HUDEP-2 (cell line): Measurements from ENCODE around the gene VAPB.

Experiments
- DNase-seq, 76 experiments: peaks; one replicate each; lab custom pipeline; 2025; ENCODE audit not compliant: unreplicated experiment in 76 of 76; lab: John Stamatoyannopoulos, UW

The VAPB gene

DNA sequence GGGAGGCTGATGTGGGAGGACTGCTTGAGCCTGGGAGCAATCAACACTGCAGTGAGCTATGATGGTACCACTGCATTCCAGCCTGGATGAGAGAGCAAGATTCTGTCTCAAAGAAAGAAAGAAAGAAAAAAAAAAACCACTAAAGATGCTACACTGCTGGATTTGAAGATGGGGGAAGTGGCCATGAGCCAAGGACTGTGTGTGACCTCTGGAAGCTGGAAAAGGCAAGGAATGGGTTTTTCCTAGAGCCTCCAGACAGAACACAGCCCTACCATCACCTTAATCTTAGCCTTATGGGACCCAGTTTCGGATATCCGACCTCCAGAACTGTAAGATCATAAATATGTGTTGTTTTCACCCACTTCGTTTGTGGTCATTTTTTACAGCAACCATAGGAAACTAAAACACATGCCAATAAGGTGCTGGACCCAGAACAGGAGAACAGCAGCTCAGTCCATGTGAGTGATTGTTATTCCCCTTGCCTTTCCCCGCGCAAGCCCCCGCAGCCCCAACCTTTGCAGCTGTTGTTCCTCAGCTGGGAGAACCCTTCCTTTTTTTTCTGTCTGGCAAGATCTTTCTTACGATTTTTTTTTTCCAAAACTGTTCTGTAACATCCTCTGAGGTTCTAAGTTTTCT lies 11.1 kb upstream of the VAPB start:
- no peak for DNase-seq

GRCh38 chr20:58378704-58379103 lies 10.3 kb upstream of the VAPB start:
- DNase-seq = no peak

GRCh38 chr20:58381627-58382026 lies 7.4 kb upstream of the VAPB start:
- no peak for DNase-seq

DNA sequence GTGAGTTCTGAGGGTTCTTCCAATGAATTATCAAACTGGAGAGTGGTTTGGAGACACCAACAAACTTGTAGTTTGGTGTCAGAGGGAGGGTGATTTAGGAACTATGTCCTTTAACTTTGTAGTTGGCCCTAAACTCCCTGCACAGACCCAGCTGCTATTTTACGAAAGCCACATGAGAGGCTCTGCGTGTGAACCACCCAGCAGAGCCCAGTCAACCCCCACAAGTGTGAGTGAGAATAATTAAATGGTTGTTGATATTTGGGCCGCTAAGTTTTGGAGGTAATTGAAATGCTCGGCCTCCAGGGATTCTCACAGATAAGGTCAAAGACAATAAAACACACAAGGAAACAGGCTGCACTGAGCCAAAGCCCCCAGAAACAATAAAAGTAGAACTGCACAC lies 6.9 kb upstream of the VAPB start:
- DNase-seq = no peak

- DNase-seq = no peak
These were observed 4.2 kb upstream of the VAPB start for GRCh38 chr20:58384821-58385220.

DNA sequence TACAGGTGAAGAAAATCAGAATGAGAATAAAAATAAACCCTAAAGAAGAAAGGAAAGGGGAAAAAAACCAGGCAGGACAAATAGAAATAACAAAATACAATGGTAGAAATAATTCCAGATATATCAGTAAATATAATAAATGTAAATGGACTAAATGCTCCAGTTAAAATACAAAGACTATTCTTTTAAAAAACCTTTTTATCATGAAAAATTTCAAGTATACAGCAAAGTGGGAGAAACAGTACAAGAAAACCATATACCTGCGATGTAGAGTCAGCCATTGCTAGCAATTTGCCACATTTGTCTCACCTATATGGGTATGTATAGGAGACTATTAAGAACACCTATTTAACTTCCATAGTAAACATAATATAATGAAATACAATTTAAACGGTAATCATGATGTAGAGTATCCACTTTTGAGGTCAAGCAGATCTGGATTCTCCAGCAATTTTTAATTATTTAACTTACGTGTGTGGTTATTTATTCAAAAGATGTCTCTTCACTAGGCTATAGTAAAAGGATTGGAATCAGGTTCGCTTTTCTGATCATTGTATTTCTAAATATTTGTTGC lies 914 bp upstream of the VAPB start:
- no peak for DNase-seq

DNA sequence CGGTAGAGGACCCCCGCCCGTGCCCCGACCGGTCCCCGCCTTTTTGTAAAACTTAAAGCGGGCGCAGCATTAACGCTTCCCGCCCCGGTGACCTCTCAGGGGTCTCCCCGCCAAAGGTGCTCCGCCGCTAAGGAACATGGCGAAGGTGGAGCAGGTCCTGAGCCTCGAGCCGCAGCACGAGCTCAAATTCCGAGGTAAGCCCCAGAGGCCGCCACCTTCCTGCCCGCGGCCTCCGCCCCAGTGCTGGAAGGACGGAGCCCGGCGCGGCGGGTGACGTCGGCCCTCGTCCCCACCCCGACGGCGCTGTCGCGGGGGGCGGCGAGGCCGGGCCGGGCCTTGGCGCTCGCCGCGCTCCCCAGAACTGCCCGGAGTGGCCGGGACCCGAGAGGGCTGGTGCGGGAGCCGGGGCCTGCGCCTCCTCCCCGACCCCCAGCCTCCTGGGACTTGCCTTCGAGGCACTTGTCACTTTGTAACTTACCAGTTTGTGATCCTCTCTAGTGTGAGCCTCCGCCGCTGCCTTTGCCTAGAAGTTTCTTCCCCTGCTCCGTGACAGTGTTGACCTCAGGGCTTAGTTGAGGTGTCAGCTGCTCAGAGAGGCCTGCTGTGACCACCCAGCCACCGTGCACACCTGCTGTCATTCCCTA lies 417 bp downstream of the VAPB start:
- peak in 23 of 76 experiments; percentile 8 to 69 (median 37) for DNase-seq

DNA sequence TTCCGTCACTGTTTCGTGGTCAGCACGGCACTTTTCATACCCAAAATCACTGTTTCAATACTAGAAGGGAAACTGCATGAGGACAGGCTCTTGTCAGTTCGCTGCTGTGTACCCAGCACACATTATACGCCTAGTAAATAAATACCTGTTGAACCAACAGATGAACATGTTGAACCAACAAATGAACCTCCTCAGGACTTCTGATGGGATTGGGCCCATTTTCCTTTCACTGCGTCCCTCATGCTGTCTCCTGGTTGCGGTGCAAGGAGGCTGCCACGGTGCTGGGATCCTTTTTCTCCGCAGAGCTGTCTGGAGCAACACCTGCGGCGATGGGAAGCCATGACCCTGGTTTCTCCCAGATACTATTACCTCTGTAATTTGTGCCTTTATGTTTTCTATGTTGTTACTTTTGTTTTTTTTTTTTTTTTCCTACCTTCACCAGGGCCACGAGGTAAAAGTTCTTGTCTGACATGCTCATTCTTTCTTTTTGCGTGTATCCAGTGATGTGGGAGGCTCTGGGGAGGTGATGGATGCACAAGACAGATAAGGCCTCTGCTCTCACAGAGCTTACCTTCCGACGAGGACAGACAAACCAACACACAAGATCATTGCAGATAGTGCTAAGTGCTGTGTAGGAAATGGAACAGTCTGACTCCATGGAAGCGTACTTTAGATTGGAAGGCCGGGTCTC lies 1.1 kb downstream of the VAPB start:
- DNase-seq = peak in 68 of 76 experiments; percentile 4 to 81 (median 44)

DNA sequence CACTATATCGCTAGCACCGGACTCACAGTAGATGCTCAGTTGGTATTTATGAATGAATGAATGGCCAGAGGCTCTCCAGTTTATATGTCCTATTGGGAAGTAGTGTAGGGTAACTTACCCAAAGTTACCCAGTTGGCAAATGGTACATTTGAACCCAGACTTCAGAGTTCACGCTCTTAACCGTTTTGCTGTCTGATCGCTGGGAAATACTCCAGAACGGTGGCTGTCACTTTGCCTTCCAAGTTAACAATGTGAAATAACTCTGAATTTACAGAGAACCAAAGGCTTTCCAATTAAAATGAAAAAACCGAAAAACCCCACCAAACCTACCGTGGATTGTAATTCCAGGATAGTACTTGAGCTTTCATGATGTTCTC lies 1.6 kb downstream of the VAPB start:
- no peak for DNase-seq

DNA sequence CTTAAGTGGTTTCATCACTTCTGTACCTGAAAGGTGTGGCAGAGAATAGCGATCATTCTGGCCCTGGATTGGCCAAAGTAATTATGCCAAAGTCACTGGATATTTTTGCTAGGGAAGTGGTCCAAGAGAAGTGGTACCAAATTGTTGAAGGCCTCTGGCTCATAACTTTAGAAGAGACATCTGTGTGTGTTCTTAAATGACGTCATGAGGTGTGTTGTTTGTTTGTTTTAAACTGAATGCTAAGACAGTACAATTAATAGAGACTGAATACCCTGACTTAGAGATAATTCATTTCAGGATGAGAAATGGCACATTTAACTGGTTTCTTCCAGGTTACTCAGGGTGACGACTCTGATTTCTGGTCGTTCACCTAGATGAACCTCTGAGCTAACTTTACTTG lies 3.3 kb downstream of the VAPB start:
- no peak for DNase-seq

GRCh38 chr20:58393299-58393698 lies 4.3 kb downstream of the VAPB start:
- DNase-seq = no peak

- DNase-seq = no peak
These were observed 5.8 kb downstream of the VAPB start for GRCh38 chr20:58394801-58395200.

GRCh38 chr20:58395604-58396003 lies 6.6 kb downstream of the VAPB start:
- DNase-seq = no peak

DNA sequence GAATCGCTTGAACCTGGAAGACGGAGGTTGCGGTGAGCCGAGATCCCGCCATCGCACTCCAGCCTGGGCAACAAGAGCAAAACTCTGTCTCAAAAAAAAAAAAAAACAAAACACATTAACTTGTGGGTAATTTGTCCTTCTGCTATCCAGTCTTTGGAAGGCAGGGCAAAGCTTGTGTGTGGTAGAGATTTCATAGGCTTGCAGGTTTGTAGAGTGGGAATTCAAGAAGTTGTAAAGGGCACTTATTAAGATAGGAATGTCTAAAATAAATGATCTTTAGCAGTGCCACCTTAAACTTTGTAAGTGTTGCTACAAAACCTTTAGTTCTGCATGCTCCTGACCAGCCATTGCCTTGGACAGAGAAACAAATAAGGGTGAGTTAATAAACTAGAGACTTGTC lies 8.4 kb downstream of the VAPB start:
- no peak for DNase-seq

- DNase-seq = no peak
These were observed 9.2 kb downstream of the VAPB start for GRCh38 chr20:58398254-58398653.

DNA sequence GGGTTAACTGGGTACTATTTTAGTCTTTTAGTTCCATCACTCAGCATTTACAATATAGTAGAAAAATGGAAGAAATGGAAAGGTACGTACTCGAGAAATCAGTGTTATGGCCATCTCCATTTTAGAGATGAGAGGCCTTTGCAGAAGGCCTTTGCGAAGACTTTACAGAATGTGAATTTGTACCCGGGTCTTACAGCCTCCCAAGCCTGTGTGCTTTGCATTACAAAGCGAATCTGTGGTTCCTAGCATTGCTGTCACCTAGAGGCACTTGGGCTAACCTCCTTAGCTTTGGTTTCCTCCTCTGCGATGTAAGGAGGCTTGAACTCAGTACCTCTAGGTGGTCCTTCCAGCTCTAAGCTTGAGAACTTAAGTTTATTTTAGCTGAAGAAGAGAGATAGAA lies 10.9 kb downstream of the VAPB start:
- no peak for DNase-seq

GRCh38 chr20:58401162-58401561 lies 12.1 kb downstream of the VAPB start:
- DNase-seq = no peak

GRCh38 chr20:58402305-58402704 lies 13.3 kb downstream of the VAPB start:
- no peak for DNase-seq

DNA sequence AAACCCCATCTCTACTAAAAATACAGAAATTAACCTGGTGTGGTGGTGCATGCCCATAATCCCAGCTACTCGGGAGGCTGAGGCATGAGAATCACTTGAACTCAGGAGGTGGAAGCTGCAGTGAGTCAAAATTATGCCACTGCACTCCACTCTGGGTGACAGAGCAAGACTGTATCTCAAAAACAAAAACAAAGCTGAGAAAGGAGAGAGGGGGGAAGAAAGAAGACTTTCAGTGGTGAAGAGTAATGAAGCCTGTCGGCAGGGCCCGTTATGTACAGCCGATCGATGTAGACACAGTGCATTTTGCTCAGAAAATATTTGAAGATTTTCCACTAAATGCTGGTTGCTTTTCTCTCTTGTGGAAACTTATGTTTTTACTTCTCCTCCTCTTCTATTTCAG lies 13.8 kb downstream of the VAPB start:
- no peak for DNase-seq

DNA sequence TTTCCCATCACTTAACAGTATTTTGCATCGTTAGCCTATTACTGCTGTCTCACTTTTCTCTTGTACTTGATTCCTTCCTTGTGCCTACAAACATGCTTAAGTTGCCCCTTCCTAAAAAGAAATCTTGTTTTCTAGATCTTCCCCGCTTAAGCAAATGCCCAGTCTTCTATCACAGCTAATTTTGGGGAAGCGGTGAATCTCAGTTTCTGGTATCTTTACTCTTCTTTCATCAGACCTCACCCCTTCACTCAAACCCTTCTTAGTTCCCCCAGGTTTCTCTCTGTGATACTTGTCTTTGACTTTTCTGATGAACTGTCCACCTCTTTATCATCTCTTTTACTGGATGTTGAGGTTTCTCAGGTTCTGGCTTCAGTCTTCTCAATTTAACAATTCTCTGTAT lies 14.2 kb downstream of the VAPB start:
- no peak for DNase-seq

GRCh38 chr20:58405504-58406291 lies 16.7 kb downstream of the VAPB start:
- DNase-seq = no peak
